ENCODE results near the gene GPS1.

DNA sequence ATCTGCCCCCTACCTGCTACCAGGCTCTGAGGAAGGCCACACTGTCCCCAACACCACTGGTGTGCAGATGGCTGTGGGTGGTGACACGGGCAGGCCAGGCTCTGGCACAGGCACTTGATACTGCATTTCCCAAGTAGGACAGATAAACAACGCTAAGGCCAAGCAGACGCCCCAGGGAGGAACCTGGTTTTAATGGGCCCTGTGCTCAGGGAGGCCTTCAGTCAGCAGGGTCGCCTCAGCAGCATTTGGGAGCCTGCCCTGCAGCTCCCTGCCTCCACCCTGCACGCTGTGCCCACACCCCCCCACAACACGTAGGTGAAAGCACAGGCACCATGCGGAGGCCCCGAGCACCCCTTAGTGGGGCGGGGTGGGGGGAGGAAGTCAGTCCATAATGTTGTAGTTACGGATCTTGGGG, 49.6 kb downstream of the GPS1 start:
- TF ChIP-seq CTCF (IDR thresholded peaks at IDR 0.05) (no peak), POLR2A (IDR thresholded peaks at IDR 0.05) (no peak)

Data from esophagus squamous epithelium (tissue), 4 donors.